ENCODE measurements around the gene CARTPT.

CARTPT gene

GRCh38 chr5:71770381-71770780, 51.3 kb downstream of the CARTPT start:
- H3K4me1 ChIP-seq (ENCODE audit: control insufficient read depth, insufficient read depth, low read length), result no peaks in the 10 kb centered on the region
- no peak overlapping the region for H3K27ac ChIP-seq (ENCODE audit: low read depth, low read length)
- H3K27me3 ChIP-seq (ENCODE audit: control insufficient read depth, insufficient read depth, low read length), result no peaks in the 10 kb centered on the region
- H3K9ac ChIP-seq (ENCODE audit: low read length), result no peak overlapping the region
- no peaks in the 10 kb centered on the region for H3K36me3 ChIP-seq (ENCODE audit: control insufficient read depth, insufficient read depth, low read length)
- no peak overlapping the region for H3K4me3 ChIP-seq (ENCODE audit: low read length)

Measured in rectal smooth muscle tissue (tissue), 1 donor.